Stimulated activated CD8-positive, alpha-beta memory T cell treated with anti-CD3 and anti-CD28 coated beads, Interleukin-15, amount 100 ng/mL, for 48 hours (primary cell): Measurements from ENCODE around the gene POP7.
"Not testable (repeated sequence)": the region's sequence is repeated elsewhere in the genome, so short reads cannot be mapped to it uniquely, and the experiment has no call there.

Source experiments
- DNase-seq, 2 donors: peaks; one replicate each; pipeline ENCODE4 v3.0.0-alpha.2; 2020; ENCODE audit warnings: low read depth in 2 of 2

POP7 gene

GRCh38 chr7:100691676-100692577 lies 14.0 kb upstream of the POP7 start:
- DNase-seq, result peak; percentile 57 to 61

GRCh38 chr7:100692578-100692961 lies 13.4 kb upstream of the POP7 start:
- no peak for DNase-seq

GRCh38 chr7:100693312-100694097 lies 12.4 kb upstream of the POP7 start:
- DNase-seq, result no peak

- DNase-seq, result peak; percentile 55
Observed at GRCh38 chr7:100694098-100694745, 11.7 kb upstream of the POP7 start, which contains the start of gene GIGYF1. Gene GIGYF1, minus strand, starts transcription at chr7:100694250. Its CDS starts 6,012 bp downstream, at chr7:100688238.

GRCh38 chr7:100696123-100696521 lies 9.8 kb upstream of the POP7 start:
- no peak for DNase-seq

DNA sequence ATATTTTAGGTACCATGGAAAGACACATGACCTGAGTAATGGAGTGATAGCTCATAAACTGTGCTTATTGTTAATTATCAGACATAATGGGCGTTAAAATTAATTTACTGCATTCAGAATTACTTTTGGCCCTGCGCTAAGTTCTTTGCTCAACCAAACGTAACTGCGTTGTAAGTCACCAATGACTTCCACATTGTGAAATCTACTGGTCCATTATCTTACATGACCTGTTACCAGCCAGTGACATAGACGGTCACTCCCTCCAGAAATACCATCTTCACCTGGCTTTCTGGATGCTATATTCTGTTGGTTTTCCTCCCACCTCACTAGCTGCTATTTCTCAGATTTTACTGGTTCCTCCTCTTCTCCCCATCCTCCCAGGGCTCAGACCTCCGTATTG lies 6.9 kb upstream of the POP7 start:
- no peak for DNase-seq

DNA sequence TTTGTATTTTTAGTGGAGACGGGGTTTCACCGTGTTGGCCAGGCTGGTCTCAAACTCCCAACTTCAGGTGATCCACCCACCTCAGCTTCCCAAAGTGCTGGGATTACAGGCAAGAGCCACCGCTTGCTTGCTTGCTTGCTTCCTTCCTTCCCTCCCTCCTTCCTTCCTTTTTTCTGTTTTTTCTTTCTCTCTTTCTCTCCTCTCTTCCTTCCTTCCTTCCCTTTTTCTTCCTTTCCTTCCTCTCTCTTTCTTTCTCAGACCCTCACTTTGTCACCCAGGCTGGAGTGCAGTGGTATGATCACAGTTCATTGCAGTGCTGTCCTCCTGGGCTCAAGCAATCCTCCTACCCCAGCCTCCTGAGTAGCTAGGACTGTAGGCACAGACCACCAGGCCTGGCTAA lies 4.8 kb upstream of the POP7 start:
- not testable (repeated sequence) for DNase-seq

DNA sequence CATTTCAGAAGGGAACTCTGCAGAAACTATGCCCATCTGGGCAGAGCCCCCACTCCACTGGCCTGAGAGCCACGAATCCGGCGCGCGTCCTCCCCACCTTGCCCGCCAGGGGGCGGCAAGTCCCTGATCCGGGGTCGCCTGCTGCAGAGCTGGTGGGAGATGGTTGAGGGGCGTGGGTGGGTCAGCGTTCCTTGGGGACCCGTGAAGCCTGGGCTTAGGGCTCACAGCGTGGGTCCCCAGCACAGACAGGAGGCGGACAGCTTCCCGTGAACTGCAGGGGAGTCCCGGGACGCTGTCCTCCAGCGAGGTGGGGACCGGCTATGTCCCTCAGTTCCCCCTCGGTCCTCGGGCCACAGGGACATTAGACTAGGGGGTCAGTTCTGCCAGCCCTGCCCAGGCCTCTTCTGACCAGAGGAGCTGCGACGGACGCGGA lies 585 bp upstream of the POP7 start:
- DNase-seq, result peak; percentile 72

- no peak for DNase-seq
Observed at GRCh38 chr7:100706672-100707311, 871 bp downstream of the POP7 start.

- DNase-seq, result no peak
Observed at GRCh38 chr7:100708395-100708794, 2.5 kb downstream of the POP7 start.

GRCh38 chr7:100710452-100710851 lies 4.5 kb downstream of the POP7 start:
- no peak for DNase-seq

GRCh38 chr7:100711369-100711768 lies 5.4 kb downstream of the POP7 start:
- DNase-seq, result no peak

DNA sequence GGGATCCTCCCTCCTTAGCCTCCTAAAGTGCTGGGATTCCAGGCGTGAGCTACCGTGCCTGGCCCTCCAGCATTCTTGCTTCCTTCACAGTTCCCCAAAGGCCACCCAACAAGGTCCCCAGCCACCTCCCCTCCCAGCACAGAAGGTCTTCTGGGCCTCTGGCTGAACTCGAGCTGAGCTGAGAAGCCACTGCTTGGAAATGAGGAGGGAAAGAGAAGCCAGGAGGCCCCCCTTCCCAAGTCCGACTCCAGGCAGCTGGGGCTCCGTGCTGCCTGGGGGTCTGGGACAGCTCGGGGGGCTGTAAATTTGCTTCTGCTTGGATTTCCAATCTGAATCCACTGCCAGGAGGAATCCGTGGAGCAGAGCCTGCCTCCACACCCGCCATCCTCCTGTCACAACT lies 8.8 kb downstream of the POP7 start:
- DNase-seq, result no peak

GRCh38 chr7:100717073-100717472 lies 11.2 kb downstream of the POP7 start:
- DNase-seq, result not testable (repeated sequence)

DNA sequence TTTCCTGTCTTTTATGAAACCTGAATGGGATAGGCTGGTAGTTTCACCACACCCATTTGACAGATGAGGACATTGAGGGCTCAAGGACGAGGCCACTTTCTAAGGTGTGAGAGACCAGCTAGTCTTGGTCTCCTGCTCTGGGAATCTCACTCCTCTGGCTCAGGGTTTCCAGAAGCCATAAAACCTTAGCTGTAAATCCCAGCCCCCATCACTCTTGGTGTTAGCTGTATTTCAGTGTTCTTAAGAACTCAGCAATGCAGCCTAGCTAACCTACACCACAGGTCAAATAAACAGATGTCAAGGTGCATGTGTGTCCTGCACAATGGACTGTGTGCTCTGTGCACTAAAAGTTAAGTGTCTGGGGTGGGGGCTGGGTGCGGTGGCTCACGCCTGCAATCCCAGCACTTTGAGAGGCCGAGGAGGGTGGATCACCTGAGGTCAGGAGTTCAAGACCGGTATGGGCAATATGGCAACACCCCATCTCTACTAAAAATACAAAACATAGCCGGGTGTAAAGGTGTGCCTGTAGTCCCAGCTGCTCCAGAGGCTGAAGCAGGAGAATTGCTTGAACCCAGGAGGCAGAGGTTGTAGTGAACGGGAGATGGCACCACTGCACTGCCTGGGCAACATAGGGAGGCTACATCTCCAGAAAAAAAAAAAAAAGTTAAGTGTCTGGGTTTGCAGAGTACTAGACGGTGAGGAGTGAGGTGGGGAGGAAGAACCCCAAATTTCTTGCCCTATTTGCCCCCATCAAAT lies 13.8 kb downstream of the POP7 start:
- DNase-seq, result no peak

DNA sequence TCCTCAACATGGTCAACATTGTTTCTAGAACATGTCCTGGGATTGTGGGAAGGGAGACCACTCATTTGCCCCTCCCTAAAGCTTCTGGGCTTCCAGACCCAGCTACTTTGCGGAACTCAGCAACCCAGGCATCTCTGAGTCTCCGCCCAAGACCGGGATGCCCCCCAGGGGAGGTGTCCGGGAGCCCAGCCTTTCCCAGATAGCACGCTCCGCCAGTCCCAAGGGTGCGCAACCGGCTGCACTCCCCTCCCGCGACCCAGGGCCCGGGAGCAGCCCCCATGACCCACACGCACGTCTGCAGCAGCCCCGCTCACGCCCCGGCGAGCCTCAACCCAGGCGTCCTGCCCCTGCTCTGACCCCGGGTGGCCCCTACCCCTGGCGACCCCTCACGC lies 14.4 kb downstream of the POP7 start, which contains the start of gene EPO:
EPO (plus strand) TSS at position 190 of the 392 bp plus-strand sequence. CDS start 513 bp downstream, outside the sequence.
- DNase-seq, result no peak

GRCh38 chr7:100720671-100721504 lies 15.0 kb downstream of the POP7 start:
- DNase-seq, result no peak

DNA sequence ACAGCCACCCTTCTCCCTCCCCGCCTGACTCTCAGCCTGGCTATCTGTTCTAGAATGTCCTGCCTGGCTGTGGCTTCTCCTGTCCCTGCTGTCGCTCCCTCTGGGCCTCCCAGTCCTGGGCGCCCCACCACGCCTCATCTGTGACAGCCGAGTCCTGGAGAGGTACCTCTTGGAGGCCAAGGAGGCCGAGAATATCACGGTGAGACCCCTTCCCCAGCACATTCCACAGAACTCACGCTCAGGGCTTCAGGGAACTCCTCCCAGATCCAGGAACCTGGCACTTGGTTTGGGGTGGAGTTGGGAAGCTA lies 15.5 kb downstream of the POP7 start:
- no peak for DNase-seq

GRCh38 chr7:100722480-100723212 lies 16.7 kb downstream of the POP7 start:
- no peak for DNase-seq
